ENCODE results near the gene DYNC1I1.

DYNC1I1 gene

DNA sequence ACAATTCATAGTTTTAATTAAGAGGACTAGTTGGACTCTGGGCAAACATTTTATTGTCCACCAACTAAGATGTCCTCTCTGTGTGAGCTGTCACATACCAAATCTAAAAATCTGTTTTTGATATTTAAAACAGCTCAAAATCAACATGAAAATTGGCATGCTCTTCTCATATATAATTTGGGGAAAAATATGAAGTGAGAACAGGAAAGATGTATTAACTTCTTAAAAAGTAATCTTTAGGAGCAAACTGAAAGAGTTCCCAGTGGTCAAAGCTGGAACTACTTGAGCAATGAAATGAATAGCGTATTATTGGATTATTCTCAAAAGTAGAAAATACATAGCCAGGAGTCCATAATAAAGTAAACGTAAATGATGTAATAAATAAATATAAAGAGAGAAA, 147.2 kb downstream of the DYNC1I1 start:
- no peak for TF ChIP-seq SIN3A (IDR thresholded peaks at IDR 0.05; ENCODE audit: borderline replicate concordance, insufficient read depth, low read length)
- no peak for TF ChIP-seq TAF1 (IDR thresholded peaks at IDR 0.05; ENCODE audit: borderline replicate concordance, insufficient read depth, low read length)
- no peak for TF ChIP-seq POLR2AphosphoS5 (IDR thresholded peaks at IDR 0.05; ENCODE audit: low read depth, low read length)
- TF ChIP-seq FOXP2 (optimal IDR thresholded peaks at IDR 0.05; ENCODE audit: borderline replicate concordance, extremely low read depth, extremely low read length, insufficient read depth) = no peak
- TF ChIP-seq, protein P1, sequence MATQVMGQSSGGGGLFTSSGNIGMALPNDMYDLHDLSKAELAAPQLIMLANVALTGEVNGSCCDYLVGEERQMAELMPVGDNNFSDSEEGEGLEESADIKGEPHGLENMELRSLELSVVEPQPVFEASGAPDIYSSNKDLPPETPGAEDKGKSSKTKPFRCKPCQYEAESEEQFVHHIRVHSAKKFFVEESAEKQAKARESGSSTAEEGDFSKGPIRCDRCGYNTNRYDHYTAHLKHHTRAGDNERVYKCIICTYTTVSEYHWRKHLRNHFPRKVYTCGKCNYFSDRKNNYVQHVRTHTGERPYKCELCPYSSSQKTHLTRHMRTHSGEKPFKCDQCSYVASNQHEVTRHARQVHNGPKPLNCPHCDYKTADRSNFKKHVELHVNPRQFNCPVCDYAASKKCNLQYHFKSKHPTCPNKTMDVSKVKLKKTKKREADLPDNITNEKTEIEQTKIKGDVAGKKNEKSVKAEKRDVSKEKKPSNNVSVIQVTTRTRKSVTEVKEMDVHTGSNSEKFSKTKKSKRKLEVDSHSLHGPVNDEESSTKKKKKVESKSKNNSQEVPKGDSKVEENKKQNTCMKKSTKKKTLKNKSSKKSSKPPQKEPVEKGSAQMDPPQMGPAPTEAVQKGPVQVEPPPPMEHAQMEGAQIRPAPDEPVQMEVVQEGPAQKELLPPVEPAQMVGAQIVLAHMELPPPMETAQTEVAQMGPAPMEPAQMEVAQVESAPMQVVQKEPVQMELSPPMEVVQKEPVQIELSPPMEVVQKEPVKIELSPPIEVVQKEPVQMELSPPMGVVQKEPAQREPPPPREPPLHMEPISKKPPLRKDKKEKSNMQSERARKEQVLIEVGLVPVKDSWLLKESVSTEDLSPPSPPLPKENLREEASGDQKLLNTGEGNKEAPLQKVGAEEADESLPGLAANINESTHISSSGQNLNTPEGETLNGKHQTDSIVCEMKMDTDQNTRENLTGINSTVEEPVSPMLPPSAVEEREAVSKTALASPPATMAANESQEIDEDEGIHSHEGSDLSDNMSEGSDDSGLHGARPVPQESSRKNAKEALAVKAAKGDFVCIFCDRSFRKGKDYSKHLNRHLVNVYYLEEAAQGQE (IDR thresholded peaks at IDR 0.05; ENCODE audit: insufficient read depth in 1 of 2, low read depth in 2 of 2, low read length in 2 of 2) = no peak

DNA sequence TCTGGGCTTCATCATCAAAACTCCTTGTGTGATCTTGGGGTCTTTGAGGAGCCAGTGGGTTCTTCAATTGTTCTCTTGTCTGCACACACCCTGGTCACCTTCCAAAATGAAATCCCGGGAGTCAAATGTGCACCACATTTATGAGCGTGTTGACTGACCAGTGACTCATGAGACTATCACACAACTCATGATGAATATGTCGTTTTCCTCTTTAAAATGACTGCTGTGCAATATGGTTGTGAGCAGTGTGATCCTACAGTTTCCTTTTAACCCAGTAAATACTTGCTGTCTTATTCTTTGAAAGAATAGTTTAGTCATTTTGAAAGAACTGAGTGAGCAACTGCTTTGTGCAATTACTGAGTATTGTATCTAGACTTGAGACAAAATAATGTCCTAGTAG, 149.2 kb downstream of the DYNC1I1 start:
- TF ChIP-seq, protein P1 (IDR thresholded peaks at IDR 0.05; ENCODE audit: insufficient read depth in 1 of 2, low read depth in 2 of 2, low read length in 2 of 2) = no peak
- TF ChIP-seq FOXP2 (optimal IDR thresholded peaks at IDR 0.05; ENCODE audit: borderline replicate concordance, extremely low read depth, extremely low read length, insufficient read depth) = no peak
- TF ChIP-seq POLR2AphosphoS5 (IDR thresholded peaks at IDR 0.05; ENCODE audit: low read depth, low read length) = no peak
- TF ChIP-seq TAF1 (IDR thresholded peaks at IDR 0.05; ENCODE audit: borderline replicate concordance, insufficient read depth, low read length) = no peak
- TF ChIP-seq SIN3A (IDR thresholded peaks at IDR 0.05; ENCODE audit: borderline replicate concordance, insufficient read depth, low read length) = no peak

DNA sequence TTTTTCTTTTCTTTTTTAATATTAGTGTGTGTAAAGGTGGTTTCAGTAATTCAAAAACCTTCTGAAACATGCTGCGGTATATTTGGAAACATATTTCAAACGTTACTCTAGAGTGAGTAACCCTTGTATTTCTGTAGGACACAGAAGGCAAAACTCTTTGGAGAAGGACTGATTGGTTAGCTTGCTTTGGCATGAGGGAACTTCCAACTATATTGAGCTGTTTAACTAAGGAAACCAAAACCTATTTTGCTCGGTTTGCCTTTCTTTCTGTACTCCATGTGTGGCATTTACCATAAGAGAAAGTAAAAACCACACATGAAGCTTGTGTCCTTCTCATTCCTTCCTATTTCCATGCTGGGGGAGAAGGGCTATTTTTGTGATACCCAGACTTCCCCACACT, 149.8 kb downstream of the DYNC1I1 start:
- no peak for TF ChIP-seq FOXP2 (optimal IDR thresholded peaks at IDR 0.05; ENCODE audit: borderline replicate concordance, extremely low read depth, extremely low read length, insufficient read depth)

DNA sequence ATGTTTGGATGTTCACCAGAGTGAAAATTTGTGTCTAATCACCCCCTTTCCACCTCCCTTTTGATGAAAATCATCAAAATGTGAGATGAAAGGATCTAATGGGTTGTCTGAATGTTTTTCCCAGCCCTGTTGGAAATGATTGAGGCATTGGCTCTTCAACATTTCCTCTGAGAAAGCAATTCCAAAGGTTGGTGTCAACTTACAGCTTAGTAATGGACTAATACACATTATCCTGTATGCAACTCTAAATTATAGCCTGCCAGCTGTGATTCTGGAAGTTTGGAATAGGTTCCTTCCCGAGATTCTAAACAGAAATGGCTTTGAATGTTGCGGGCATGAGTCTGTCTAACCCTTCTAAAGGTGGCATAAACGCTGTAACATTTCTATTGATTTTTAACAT, 152.9 kb downstream of the DYNC1I1 start:
- TF ChIP-seq SIN3A (IDR thresholded peaks at IDR 0.05; ENCODE audit: borderline replicate concordance, insufficient read depth, low read length) (no peak), POLR2AphosphoS5 (IDR thresholded peaks at IDR 0.05; ENCODE audit: low read depth, low read length) (no peak), TAF1 (IDR thresholded peaks at IDR 0.05; ENCODE audit: borderline replicate concordance, insufficient read depth, low read length) (no peak), FOXP2 (optimal IDR thresholded peaks at IDR 0.05; ENCODE audit: borderline replicate concordance, extremely low read depth, extremely low read length, insufficient read depth) (no peak)
- TF ChIP-seq, protein P1 (IDR thresholded peaks at IDR 0.05; ENCODE audit: insufficient read depth in 1 of 2, low read depth in 2 of 2, low read length in 2 of 2) = no peak

DNA sequence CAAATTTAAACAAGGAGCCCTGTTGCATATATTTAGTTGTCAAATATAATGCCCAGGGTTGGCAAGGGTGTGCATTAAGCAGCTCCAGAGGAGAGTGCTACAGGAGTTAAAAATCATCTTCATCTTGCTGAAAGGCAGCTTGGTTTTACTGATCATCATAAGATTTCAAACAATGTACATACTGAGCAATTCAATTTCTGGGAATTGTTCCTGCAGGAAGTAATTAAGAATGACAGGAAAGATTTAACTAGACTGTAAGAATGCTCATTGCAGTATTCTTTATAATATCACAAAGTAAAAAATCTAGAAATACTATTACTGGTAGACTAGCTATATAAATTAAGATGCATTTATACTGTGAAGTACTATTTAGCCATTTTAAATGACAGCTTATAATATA, 153.6 kb downstream of the DYNC1I1 start:
- TF ChIP-seq POLR2AphosphoS5 (IDR thresholded peaks at IDR 0.05; ENCODE audit: low read depth, low read length) = no peak

DNA sequence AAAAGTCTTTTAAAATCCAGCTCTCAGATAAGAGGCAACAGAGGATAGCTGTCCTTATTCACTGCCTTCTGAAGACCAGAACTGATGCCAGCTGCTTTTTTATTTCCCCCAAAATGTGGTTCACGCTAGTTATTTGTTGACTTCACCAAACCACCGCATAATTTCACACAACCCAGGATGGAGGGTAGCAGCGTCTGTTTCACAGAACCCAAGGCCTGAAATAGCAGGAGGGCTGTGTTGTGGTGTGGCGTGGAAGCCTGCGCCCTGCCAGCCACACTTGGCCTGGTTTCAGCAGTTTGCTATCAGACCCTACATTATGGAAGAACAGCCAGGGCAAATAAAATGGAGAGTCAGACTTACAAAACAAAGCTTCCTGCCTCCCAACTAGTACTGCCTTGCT, 155.4 kb downstream of the DYNC1I1 start:
- TF ChIP-seq TAF1 (IDR thresholded peaks at IDR 0.05; ENCODE audit: borderline replicate concordance, insufficient read depth, low read length) (no peak), SIN3A (IDR thresholded peaks at IDR 0.05; ENCODE audit: borderline replicate concordance, insufficient read depth, low read length) (no peak), FOXP2 (optimal IDR thresholded peaks at IDR 0.05; ENCODE audit: borderline replicate concordance, extremely low read depth, extremely low read length, insufficient read depth) (no peak), POLR2AphosphoS5 (IDR thresholded peaks at IDR 0.05; ENCODE audit: low read depth, low read length) (no peak)
- TF ChIP-seq, protein P1 (IDR thresholded peaks at IDR 0.05; ENCODE audit: insufficient read depth in 1 of 2, low read depth in 2 of 2, low read length in 2 of 2) = no peak
